Prostate gland (tissue), 2 donors: ENCODE results near the gene LMTK2.

Source experiments
- CTCF ChIP-seq, 4 experiments: fragments of 200-600 bp in 2 of 4; fragments of 450-650 bp in 2 of 4; sonication (generic) in 2 of 4; IDR thresholded peaks; 1 replicate in 3 of 4; 2 replicates in 1 of 4; pipeline ENCODE4 v1.5.1; 2016 to 2019; ENCODE audit warnings: antibody characterized with exemption in 4 of 4, mild to moderate bottlenecking in 2 of 4, moderate library complexity in 2 of 4
- POLR2A ChIP-seq: fragments of 450-650 bp; IDR thresholded peaks from one replicate; pipeline ENCODE4 v1.6.1; 2016; ENCODE audit warnings: antibody characterized with exemption, mild to moderate bottlenecking
- POLR2AphosphoS5 ChIP-seq: sonication (generic); formaldehyde crosslinking; IDR thresholded peaks from one replicate; pipeline ENCODE4 v1.6.1; 2017; ENCODE audit warnings: antibody characterized with exemption

GRCh38 chr7:98115746-98116525 is 9.3 kb downstream of the LMTK2 start:
- TF ChIP-seq POLR2AphosphoS5 (no peak), CTCF (IDR thresholded peaks at IDR 0.05) (no peak), POLR2A (no peak)
